A673 (cell line): ENCODE results near the gene MVB12B.

Experiments used
- CTCF ChIP-seq: fragments of 300-800, 200-600 bp; sonication (generic); conservative IDR thresholded peaks from 2 replicates; pipeline ENCODE4 v1.5.1; 2017; ENCODE audit warnings: low read depth, mild to moderate bottlenecking, antibody characterized with exemption, low read length, moderate library complexity, mixed read lengths
- EZH2 ChIP-seq: fragments of 200-600 bp; sonication (generic); IDR thresholded peaks from 2 replicates; pipeline ENCODE4 v1.6.1; 2017; ENCODE audit warnings: borderline replicate concordance, low read depth, mild to moderate bottlenecking, mixed read lengths, antibody characterized with exemption, low read length; ENCODE audit not compliant: poor library complexity, severe bottlenecking

GRCh38 chr9:126549246-126550006 lies 222.8 kb downstream of the MVB12B start:
- TF ChIP-seq EZH2 (no peak), CTCF (no peak)
